Measurements from ENCODE around the gene CLSTN1. TPM values are rescaled to one million over a fixed set of nuclear protein-coding genes. Genes with fewer than 3 reads are reported as not detected.
A peak's percentile ranks its signal among the peaks of the same experiment; 100 is the strongest.

CLSTN1 gene
- total RNA-seq, 1 donor = 140 TPM

- Histone ChIP-seq H3K79me2 (ENCODE audit: insufficient read depth, low read length) (peaks cover 16% of the 10 kb centered on the region), H4K20me1 (ENCODE audit: insufficient read depth, low read length) (peaks cover 14% of the 10 kb centered on the region), H3K36me3 (ENCODE audit: insufficient read depth, low read length) (no peaks in the 10 kb centered on the region), H3K4me1 (ENCODE audit: insufficient read depth, low read length) (peaks cover 22% of the 10 kb centered on the region), H2AFZ (ENCODE audit: low read length) (no peak overlapping the region), H3K27ac (ENCODE audit: low read depth, low read length) (no peak overlapping the region), H3K27me3 (ENCODE audit: insufficient read depth, low read length) (no peaks in the 10 kb centered on the region), H3K4me3 (ENCODE audit: insufficient read depth, low read length) (no peak overlapping the region), H3K9me3 (ENCODE audit: low read depth, low read length) (no peaks in the 10 kb centered on the region), H3K4me2 (ENCODE audit: insufficient read depth, low read length) (no peak overlapping the region)
- TF ChIP-seq CTCF (IDR thresholded peaks at IDR 0.05; ENCODE audit: extremely low read depth, low read depth, low read length) = no peak
- DNase-seq (ENCODE audit: insufficient read length, low spot score, missing footprints) = peak; percentile 48
These were observed 2.9 kb upstream of the CLSTN1 start for GRCh38 chr1:9826616-9827015.

- no peak overlapping the region for H2AFZ ChIP-seq (ENCODE audit: low read length)
- peaks cover 21% of the 10 kb centered on the region for H3K79me2 ChIP-seq (ENCODE audit: insufficient read depth, low read length)
- H3K4me2 ChIP-seq (ENCODE audit: insufficient read depth, low read length) = peak overlapping the region; percentile 90
- DNase-seq (ENCODE audit: insufficient read length, low spot score, missing footprints) = peak; percentile 25
- H3K4me3 ChIP-seq (ENCODE audit: insufficient read depth, low read length) = no peak overlapping the region
- no peak overlapping the region for H3K27ac ChIP-seq (ENCODE audit: low read depth, low read length)
- peaks cover 22% of the 10 kb centered on the region for H3K4me1 ChIP-seq (ENCODE audit: insufficient read depth, low read length)
- H4K20me1 ChIP-seq (ENCODE audit: insufficient read depth, low read length) = peaks cover 14% of the 10 kb centered on the region
- TF ChIP-seq CTCF (IDR thresholded peaks at IDR 0.05; ENCODE audit: extremely low read depth, low read depth, low read length) = no peak
- H3K27me3 ChIP-seq (ENCODE audit: insufficient read depth, low read length) = no peaks in the 10 kb centered on the region
- H3K9me3 ChIP-seq (ENCODE audit: low read depth, low read length) = no peaks in the 10 kb centered on the region
- no peaks in the 10 kb centered on the region for H3K36me3 ChIP-seq (ENCODE audit: insufficient read depth, low read length)
These were observed 2.3 kb upstream of the CLSTN1 start for GRCh38 chr1:9826087-9826486.

GRCh38 chr1:9825093-9826074 lies 1.6 kb upstream of the CLSTN1 start:
- H3K36me3 ChIP-seq (ENCODE audit: insufficient read depth, low read length) = no peaks in the 10 kb centered on the region
- H3K4me3 ChIP-seq (ENCODE audit: insufficient read depth, low read length) = no peak overlapping the region
- peak overlapping the region; percentile 46 for H3K27ac ChIP-seq (ENCODE audit: low read depth, low read length)
- peak; percentile 94 for DNase-seq (ENCODE audit: insufficient read length, low spot score, missing footprints)
- H3K27me3 ChIP-seq (ENCODE audit: insufficient read depth, low read length) = no peaks in the 10 kb centered on the region
- no peaks in the 10 kb centered on the region for H3K9me3 ChIP-seq (ENCODE audit: low read depth, low read length)
- peak overlapping the region; percentile 79 for H2AFZ ChIP-seq (ENCODE audit: low read length)
- H3K4me2 ChIP-seq (ENCODE audit: insufficient read depth, low read length) = peak overlapping the region; percentile 90
- no peak for TF ChIP-seq CTCF (IDR thresholded peaks at IDR 0.05; ENCODE audit: extremely low read depth, low read depth, low read length)
- peaks cover 28% of the 10 kb centered on the region for H3K79me2 ChIP-seq (ENCODE audit: insufficient read depth, low read length)
- peaks cover 22% of the 10 kb centered on the region for H3K4me1 ChIP-seq (ENCODE audit: insufficient read depth, low read length)
- peaks cover 20% of the 10 kb centered on the region for H4K20me1 ChIP-seq (ENCODE audit: insufficient read depth, low read length)

- Histone ChIP-seq H3K4me2 (ENCODE audit: insufficient read depth, low read length) (peak overlapping the region; percentile 90), H3K27ac (ENCODE audit: low read depth, low read length) (no peak overlapping the region), H3K4me1 (ENCODE audit: insufficient read depth, low read length) (peaks cover 22% of the 10 kb centered on the region), H3K4me3 (ENCODE audit: insufficient read depth, low read length) (peak overlapping the region; percentile 73), H3K9me3 (ENCODE audit: low read depth, low read length) (no peaks in the 10 kb centered on the region), H3K27me3 (ENCODE audit: insufficient read depth, low read length) (no peaks in the 10 kb centered on the region), H3K36me3 (ENCODE audit: insufficient read depth, low read length) (no peaks in the 10 kb centered on the region), H2AFZ (ENCODE audit: low read length) (peak overlapping the region; percentile 90), H3K79me2 (ENCODE audit: insufficient read depth, low read length) (peaks cover 35% of the 10 kb centered on the region), H4K20me1 (ENCODE audit: insufficient read depth, low read length) (peaks cover 20% of the 10 kb centered on the region)
- peak; percentile 37 for DNase-seq (ENCODE audit: insufficient read length, low spot score, missing footprints)
- TF ChIP-seq CTCF (IDR thresholded peaks at IDR 0.05; ENCODE audit: extremely low read depth, low read depth, low read length) = no peak
These were observed 931 bp upstream of the CLSTN1 start for GRCh38 chr1:9824702-9825089.
